ENCODE results near the gene TMEM82.

The TMEM82 gene

DNA sequence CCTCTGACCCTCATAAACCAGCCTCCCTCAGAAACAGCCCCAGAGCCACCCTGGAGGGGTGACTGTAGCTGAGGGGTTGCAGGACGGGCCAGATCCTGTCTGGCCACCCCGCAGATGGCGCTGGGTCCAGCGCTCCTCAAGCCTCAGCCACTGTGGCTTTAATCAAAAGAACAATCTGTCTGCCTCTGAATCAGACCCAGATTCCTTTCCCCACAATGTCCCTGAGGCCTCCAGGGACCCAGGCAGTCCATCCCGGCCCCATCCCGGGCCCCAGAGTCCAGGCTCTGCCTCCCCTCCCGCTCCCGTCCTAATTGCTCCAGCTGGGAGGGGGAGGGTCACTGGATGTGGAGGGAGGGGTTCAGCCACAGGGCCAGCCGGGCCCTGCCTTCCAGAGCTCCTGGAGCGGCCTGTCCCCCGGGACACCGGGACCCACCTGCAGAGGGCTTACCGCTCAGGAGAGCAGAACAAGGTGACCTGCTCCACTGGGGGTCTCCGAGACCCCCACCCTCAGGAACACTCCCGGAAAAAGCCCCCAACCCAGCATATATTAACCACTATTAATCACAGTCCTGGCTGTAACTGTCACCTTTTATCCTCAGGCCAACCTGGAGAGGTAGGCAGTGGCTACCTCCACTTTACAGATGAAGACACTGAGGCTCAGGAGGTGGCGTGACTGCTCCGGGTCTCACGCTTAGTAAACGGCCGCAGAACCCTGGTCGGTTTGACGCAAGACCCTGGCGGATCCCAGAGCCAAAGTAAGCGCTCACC is 15.5 kb downstream of the TMEM82 start:
- no peak for DNase-seq

DNA sequence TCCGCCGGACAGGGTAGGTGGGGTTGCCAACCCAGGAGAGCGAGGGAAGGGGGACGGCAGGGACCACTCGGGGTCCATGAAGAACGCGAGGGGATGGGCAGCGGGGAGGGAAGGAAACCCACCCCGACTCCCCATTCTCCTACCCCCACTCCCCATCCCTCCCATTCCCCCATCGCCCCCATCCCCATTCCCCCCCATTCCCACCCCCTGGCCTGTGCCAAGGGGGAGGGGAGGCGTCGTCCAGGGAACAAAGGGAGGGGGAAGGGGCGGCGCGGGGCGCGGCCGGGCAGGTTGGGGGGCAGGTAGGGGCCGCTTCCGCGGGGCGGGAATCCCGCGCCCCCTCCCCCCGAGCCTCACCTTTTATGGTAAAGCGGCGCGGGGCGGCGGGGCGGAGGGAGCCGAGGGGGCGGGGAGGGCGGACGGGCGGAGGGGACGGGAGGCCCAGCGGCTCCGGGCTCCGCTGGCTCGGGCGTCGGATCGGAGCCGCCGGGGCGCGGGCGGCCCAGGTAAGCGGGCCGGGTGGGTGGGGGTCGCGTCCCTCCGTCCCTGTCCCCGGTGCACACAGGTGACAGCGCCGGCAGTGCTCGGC is 16.1 kb downstream of the TMEM82 start, which contains the start of gene FBLIM1:
Gene FBLIM1 (plus strand): TSS at position 453 of the 589 bp plus-strand sequence. CDS start 6,189 bp downstream, outside the sequence.
- no peak for DNase-seq

DNA sequence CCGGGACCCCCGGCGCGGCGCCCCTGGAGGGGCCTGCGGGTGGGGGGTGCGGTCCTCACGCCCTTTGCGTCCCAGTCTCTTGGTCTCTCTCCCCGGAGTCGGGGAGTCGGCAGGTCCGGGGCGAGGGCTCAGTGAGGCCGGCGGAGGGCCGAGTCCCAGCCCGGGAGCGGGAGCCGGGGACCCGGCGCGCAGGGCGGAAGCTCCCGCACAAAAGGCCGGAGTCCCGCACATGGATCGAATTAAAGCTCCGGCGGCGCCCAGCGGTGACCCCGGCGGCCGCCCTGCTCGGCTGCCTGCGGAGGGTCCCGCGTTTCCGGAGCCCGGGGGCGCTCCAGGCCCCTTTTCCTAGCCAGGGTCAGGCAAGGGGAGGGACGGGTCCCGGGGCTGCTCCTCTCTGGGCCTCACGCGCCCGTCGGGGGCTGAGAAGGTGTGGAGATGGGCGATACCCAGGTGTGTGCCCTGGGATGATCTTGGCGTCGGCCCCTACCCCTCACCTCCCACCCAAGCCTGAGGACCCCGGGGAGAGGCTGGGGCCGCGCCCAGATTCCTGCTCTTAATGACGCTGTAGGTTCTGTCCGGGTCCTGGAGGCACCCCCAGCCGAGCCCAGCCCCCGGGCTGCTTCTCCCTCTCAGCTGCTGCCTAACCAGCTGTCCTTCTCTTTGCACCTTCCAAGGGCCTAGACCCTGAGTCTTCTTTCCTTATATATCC is 16.8 kb downstream of the TMEM82 start:
- DNase-seq = no peak

DNA sequence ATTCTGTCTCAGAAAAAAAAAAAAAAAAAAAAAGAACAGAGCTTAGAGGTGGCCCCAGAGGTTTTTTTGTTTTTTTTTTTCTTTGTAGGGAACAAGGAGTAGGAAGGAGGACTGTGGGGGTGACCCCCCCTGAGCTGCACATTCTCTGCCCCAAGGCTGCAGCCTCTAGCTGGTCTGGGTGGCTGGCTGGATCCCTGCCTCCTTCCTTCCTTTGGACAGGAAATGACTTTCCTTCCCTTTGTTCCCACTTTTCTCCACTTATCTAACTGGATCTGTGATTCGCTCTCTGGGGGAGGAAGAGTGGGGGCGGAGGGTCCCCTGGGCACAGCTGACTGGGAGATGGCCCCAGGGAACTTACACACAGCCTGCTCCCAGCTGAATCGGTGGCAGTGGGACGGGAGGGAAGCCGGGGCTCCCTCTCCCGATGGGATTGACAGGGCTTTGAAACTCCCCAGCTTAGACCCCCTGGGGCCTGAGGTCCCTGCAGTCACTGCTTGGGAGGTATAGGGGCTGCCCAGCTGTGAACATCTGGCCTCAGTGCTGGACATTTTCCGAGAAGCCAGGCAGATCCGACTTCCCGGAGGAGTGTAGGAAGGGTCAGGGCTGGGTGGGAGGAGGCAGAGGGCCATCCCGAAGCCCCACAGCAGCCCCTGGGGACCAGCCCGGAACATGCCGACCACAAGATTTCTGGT is 18.4 kb downstream of the TMEM82 start:
- DNase-seq = no peak

DNA sequence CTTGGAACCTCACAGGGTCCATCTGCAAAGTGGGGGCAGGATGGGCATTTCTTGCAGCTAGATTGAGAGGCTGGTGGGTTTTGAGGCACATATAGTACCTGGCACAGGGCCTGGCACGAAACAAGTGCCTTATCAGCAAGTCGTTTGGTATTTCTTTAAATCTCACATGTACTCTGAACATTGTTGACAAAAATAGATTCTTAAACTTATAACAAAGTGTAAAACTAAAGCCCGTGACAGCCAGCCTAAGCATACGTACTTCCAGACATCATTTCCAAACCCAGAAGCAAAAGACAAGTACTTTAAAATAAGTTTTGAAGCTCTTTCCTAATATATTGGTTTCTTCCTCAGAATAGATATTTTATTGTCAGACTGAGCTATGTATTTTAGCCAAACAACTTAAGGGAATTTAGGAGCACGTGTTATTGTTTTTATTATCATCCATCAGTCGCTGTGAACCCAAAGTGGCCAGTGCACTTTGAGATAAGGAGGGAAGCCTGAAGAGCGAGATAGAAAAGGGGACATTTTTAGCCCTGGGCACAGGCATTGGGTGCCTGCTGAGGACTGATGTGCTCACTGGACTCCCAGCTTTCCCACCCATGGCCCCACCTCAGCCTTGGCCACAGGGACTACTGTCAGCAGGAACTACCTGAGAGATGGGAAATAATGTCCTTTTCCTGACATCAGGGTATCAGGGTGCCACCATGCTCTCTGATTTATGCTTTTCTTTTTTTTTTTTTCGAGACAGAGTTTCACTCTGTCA is 19.2 kb downstream of the TMEM82 start:
- DNase-seq = no peak

- DNase-seq = no peak
Observed at GRCh38 chr1:15762546-15762945, 20.2 kb downstream of the TMEM82 start.

DNA sequence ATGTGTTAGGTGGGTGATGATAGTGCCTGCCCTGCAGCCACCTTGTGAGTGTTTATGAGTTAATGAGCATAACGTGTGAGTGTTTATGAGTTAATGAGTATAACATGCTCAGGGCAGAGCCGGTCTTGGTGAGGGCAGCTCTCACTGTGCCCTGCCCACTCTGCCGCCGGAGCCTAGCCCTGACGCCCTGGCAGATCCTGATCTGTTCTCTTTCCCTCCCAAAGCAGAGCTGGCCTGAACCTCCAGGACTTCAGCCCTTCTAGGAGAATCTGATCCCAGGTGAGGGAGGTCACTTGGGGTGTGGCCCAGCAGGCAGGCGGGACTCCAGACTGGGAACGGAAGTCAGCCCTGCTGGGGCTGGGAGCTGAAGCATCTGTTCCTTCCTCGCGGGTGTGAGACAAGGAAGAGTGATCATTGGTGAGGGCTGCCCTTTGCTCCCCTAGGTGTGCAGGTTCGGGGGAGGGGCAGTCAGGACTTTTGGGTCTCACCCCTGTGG is 22.0 kb downstream of the TMEM82 start:
- DNase-seq = no peak

DNA sequence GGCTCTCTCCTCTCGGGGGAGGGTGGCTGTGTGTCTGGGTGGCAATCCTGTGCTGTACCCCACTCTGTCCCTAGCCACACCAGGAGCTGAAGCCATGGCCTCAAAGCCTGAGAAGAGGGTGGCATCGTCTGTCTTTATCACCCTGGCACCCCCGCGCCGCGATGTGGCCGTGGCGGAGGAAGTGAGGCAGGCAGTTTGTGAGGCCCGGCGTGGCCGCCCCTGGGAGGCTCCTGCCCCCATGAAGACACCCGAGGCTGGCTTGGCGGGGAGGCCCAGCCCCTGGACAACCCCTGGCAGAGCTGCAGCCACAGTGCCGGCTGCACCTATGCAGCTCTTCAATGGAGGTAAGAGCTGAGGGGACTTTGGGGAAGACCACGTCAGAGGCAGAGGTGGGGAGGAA is 22.6 kb downstream of the TMEM82 start:
- no peak for DNase-seq

DNA sequence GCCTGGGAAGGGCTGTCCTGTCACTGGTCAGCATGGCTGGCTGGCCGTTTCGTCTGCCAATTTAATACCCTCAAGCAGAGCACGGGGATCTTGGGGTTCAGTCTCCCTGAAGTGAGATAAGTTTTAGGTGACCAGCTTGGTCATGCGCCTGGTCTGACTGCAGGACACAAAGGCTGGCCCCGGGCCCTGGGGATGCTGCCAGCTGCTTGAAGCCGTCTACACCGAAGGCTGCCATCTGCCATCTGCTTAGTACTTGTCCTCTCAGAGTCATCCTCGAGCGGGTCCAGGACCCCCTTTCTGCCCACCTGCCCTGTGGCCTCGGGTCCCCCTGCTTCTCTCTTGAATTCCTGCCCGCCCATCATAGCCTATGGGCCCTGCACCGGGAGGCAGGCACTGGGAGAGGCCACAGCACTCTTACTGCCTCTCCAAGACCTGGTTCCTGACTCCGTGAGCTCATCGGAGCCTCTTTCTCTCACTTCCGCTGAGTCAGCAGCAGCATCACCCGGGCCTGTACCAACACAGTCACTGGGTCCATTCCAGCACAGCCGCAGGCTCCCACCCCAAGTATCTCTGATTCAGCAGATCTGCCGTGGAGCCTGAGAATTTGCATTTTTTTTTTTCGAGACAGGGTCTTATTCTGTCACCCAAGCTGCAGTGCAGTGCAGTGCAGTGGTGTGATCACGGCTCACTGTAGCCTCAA is 23.3 kb downstream of the TMEM82 start:
- no peak for DNase-seq

GRCh38 chr1:15767941-15768340 is 25.6 kb downstream of the TMEM82 start:
- no peak for DNase-seq

GRCh38 chr1:15768388-15768787 is 26.1 kb downstream of the TMEM82 start:
- DNase-seq = no peak

DNA sequence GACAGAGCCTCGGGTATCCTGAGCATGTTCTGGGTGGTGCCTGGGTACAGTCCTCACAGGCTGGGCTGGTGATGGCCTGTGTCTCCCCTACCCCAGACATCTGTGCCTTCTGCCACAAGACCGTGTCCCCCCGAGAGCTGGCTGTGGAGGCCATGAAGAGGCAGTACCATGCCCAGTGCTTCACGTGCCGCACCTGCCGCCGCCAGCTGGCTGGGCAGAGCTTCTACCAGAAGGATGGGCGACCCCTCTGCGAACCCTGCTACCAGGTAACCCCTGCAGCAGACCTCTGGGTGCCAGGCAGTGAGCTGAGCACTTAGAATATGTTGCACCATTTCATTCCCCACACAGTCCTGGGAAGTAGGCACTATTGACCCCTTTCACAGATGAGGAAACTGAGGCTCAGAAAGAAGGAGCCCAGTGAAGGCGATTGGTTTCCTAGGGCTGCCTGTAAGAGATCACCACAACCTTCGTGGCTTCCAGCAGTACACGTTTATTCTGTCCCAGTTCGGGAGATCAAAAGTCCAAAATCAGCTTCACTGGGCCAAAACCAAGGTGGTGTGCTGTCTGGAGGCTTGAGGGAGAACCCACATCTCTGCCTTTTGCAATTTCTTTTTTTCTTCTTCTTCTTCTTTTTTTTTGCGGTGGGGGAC is 28.1 kb downstream of the TMEM82 start:
- no peak for DNase-seq

DNA sequence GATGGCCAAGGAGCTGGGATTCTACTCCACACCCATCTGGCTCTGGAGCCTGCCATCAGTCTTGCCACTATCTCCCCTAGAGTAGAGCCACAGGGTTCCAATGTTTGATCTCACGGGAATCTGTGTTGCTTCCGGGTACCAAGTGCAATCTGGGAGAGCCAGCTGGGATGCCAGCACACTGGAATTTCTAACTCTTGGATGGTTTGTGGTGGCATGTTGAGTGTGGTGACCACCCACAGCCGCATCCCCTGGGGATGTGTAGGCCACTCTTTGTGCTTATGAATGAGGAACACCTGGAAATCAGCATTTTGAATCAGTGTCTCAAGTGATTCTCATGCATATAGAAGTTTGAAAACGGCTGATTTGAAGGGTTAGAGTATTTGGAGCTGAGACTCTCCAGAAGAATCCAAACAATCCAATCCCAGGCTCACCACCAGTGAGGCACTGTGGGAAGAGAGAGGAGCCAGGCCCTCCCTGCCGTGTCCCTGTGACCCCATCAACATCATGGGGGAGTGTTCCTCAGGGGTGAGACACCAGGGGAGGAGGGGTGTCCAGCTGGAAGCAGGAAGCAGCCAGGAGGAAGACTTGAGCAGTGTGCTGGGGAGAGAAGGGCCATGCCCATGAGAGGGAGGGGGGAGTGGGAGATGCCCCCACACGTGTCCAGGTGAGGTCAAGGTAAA is 29.7 kb downstream of the TMEM82 start:
- DNase-seq = no peak

DNA sequence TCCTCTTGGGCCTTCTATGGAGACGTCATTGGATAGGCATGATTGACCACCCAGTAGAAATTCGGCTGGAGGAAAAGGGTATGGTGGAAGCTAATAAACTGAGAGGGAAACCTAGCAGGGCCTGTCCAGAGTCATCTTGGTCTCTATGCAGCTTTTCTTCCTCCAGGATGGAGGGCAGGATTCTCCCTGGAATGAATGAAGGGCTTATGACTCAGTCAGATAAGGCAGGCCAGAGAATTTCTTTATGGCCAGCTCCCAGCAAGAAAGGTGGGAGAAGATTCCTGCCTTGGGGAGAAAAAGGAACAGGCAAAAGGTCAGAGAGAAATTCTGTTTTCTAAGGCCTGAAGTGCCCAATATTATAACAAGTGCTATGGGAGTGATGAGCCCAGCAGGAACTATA is 33.4 kb downstream of the TMEM82 start:
- no peak for DNase-seq

DNA sequence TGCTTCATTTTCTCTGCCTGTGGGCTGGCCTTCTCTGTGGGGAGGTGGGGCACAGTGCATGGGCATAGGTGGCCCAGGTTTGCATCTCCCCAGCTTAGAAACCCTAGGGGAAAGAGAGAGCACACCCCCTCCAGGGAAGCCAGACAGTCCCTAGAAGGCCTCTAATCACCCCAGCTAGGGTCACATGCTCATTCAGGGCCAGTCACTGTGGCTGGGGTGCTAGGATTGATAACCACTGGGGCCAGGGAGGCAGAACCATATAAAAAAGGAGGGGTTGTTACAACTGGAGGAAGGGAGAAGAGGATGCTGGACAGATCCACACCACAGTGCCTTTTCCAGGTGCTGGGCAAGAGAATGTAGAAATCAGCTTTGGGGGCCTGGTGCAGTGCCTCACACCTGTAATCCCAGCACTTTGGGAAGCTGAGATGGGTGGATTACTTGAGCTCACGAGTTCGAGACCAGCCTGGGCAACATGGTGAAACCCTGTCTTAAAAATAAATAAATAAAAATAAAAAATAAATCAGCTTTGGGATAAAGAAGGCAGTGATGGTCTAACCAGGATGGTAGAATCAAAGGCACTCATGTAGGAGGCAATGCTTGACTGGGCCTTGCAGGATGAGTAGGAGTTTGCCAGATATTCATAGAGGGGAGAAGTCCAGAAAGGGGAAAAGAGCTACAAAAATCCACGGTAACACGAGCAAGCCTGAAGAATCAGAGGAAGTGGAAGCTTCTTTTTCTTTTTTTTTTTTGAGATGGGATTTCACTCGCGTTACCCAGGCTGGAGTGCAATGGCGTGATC is 35.8 kb downstream of the TMEM82 start:
- DNase-seq = no peak

DNA sequence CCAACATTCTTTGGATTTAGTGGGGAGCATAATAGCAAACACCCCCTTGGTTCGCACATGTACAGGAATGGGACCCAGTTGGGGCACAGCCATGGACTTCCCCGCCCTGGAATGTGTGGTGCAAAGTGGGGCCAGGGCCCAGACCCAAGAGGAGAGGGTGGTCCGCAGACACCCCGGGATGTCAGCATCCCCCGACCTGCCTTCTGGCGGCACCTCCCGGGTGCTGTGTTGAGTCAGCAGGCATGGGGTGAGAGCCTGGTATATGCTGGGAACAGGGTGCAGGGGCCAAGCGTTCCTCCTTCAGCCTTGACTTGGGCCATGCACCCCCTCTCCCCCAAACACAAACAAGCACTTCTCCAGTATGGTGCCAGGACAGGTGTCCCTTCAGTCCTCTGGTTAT is 43.4 kb downstream of the TMEM82 start:
- DNase-seq = no peak

GRCh38 chr1:15786581-15786980 is 44.3 kb downstream of the TMEM82 start:
- DNase-seq = no peak

DNA sequence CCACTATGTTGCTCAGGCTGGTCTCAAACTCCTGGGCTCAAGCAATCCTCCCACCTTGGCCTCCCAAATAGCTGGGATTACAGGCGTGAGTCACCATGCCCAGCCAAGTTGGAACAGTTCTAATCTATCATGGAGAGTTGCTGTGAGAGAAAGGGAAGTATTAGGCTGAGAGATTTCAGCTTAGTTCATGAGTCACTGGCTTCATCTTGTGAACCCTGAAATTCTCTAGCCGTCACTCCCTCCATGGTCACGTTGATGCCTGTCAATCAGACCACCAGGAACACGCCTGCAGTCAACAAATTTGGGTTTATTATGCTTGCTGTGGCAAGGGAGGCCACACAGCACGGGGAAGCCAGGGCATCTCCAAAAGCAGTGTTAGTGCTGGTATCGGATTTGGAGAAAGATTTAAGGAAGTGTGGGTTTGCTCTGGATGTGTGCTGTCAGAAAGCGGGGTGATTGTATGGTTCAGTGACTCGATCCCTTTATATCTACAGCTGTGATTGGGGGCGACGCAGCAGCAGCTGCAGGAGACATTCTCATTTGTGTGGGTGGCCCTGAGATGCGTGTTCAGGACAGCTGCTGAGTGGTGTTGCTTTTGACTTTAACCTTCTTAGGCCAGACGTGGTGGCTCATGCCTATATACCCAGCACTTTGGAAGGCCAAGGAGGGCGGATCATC is 46.5 kb downstream of the TMEM82 start:
- DNase-seq = no peak

GRCh38 chr1:15796086-15796462 is 53.8 kb downstream of the TMEM82 start:
- no peak for DNase-seq
